Measurements from ENCODE around the gene CPEB2.

- TF ChIP-seq POLR2A (IDR thresholded peaks at IDR 0.05) (no peak), CTCF (IDR thresholded peaks at IDR 0.05) (no peak)
Measured at GRCh38 chr4:15012017-15012788, 9.9 kb downstream of the CPEB2 start.

Data from esophagus squamous epithelium (tissue), 4 donors.